Pancreas (tissue), 10 donors: ENCODE measurements around the gene SCN5A. TPM values are rescaled to one million over a fixed set of nuclear protein-coding genes. Genes with fewer than 3 reads are reported as not detected.

Experiments used
- ATAC-seq, 4 donors: fragments of 200-7000 bp; cut with Tn5 transposase; one replicate each; pipeline versions ENCODE4 v1.8.0 to v1.9.1; 2020; ENCODE audit warnings: mild to moderate bottlenecking in 4 of 4, moderate library complexity in 4 of 4
- DNase-seq, 6 donors: peaks; one replicate each; pipeline ENCODE4 v3.0.0-alpha.2; 2020
- FAIRE-seq: peaks from 2 replicates; lab custom pipeline; 2012; peaks lifted over from hg19 to GRCh38; lab: Jason Lieb, UNC
- H3K27ac ChIP-seq, 4 donors: fragments of 200-600 bp; sonication (generic); 1 replicate in 3 of 4; 2 replicates in 1 of 4; pipeline versions ENCODE4 v1.5.0 to v1.8.0; 2020
- H3K27me3 ChIP-seq, 4 donors: fragments of 200-600 bp; one replicate each; pipeline ENCODE4 v1.8.0; 2021
- H3K36me3 ChIP-seq, 3 donors: fragments of 200-600 bp; sonication (generic) in 1 of 3; one replicate each; pipeline versions ENCODE4 v1.5.0 to v1.8.0; 2020 to 2021
- H3K4me1 ChIP-seq, 3 donors: fragments of 200-600 bp; one replicate each; pipeline ENCODE4 v1.8.0; 2021
- H3K4me3 ChIP-seq, 4 donors: fragments of 200-600 bp; sonication (generic) in 2 of 4; one replicate each; pipeline versions ENCODE4 v1.5.0 to v1.8.0; 2020 to 2021
- H3K9me3 ChIP-seq, 4 donors: fragments of 200-600 bp; one replicate each; pipeline ENCODE4 v1.8.0; 2021
- WGBS, 2 donors: extraction: QIAGEN DNeasy Blood & Tissue Kit; methylation state at CpG; one replicate each; pipeline ENCODE4 v1.1.7; 2013; 5-methylcytosine and 5-hydroxymethylcytosine counted together
- intact Hi-C, 3 donors: fragments of 100-400 bp; cut with DNase I; formaldehyde crosslinking; loops; one replicate each; pipeline versions ENCODE4 v1.11.1 to v1.14.2; 2022
- polyA plus RNA-seq, 2 donors: library from polyadenylated mRNA; stranded (reverse); fragments of 200-250 nt; gene quantifications; one replicate each; pipeline ENCODE4 v1.2.3, GENCODE V29; 2013
- total RNA-seq, 6 donors: library from RNA; stranded (reverse); fragmentation: NEBNext Ultra II Directional in 4 of 6; extraction: Animal tissue kit (Norgen Biotek cat#: 25700) in 4 of 6; gene quantifications; one replicate each; pipeline versions ENCODE4 v1.2.1 to v1.2.4, GENCODE V29; 2021 to 2023
- TF ChIP-seq, protein P1 (sequence below), 4 donors: fragments of 200-600 bp; sonication (generic) in 3 of 4; IDR thresholded peaks; one replicate each; pipeline versions ENCODE4 v1.5.0 to v1.8.0; 2021; ENCODE audit warnings: antibody characterized with exemption in 4 of 4
- donor health status: healthy with polysubstance abuse.
- donor health status: DM: no; HTN: no; CAD: no; lungs with moderate emphysema.
- donor health status: DM: no; HTN: no; CAD: no.
- donor health status: control.
- donor health status: control.
- donor health status: Bipolar disorder and iron deficiency.
- donor health status: DM: yes; HTN: yes; CAD: no.
- donor health status: DM: no; HTN: no; CAD: no.
- donor health status: DM: no; HTN: no; CAD: no.
- donor health status: DM: yes; HTN: yes; CAD: no.

SCN5A gene
- total and polyA plus RNA-seq, 8 donors: 0.07 to 0.39 (median 0.26) TPM; not detected in 1

DNA sequence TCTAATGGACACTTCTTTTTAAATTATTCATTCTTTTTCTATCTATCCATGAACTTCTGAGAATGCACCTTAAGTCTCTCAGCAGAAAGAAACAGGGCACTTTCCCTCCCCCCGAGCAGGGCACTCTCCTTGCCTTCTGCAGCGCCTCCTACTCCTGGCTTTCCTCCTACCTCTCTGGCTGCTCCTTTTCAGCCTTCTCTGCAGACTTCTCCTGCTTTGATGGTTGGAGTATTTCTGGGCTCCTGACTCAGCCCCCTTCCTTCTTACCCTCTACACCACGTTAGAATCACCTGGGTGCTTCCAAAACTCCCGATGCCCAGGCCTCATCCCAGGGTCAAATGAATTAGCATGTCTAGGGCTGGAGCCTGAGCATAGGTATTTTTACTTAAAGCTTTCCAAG, 3.4 kb downstream of the SCN5A start:
- H3K27ac ChIP-seq: no peak overlapping the region
- intact Hi-C loops: no loop called here
- no peaks in the 10 kb centered on the region for H3K36me3 ChIP-seq
- DNase-seq: no peak
- FAIRE-seq: no peak
- no peaks in the 10 kb centered on the region for H3K9me3 ChIP-seq
- H3K27me3 ChIP-seq: peaks cover 0 to 18% (median 2%) of the 10 kb centered on the region in 4 donors
- TF ChIP-seq, protein P1, sequence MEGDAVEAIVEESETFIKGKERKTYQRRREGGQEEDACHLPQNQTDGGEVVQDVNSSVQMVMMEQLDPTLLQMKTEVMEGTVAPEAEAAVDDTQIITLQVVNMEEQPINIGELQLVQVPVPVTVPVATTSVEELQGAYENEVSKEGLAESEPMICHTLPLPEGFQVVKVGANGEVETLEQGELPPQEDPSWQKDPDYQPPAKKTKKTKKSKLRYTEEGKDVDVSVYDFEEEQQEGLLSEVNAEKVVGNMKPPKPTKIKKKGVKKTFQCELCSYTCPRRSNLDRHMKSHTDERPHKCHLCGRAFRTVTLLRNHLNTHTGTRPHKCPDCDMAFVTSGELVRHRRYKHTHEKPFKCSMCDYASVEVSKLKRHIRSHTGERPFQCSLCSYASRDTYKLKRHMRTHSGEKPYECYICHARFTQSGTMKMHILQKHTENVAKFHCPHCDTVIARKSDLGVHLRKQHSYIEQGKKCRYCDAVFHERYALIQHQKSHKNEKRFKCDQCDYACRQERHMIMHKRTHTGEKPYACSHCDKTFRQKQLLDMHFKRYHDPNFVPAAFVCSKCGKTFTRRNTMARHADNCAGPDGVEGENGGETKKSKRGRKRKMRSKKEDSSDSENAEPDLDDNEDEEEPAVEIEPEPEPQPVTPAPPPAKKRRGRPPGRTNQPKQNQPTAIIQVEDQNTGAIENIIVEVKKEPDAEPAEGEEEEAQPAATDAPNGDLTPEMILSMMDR (IDR thresholded peaks at IDR 0.05): no peak
- no peak for ATAC-seq
- WGBS, 2 donors: 79 to 88% methylated on average over 4 of the region's 4 CpGs
- H3K4me1 ChIP-seq: peaks cover 5 to 6% (median 6%) of the 10 kb centered on the region in 3 donors
- no peak overlapping the region for H3K4me3 ChIP-seq

DNA sequence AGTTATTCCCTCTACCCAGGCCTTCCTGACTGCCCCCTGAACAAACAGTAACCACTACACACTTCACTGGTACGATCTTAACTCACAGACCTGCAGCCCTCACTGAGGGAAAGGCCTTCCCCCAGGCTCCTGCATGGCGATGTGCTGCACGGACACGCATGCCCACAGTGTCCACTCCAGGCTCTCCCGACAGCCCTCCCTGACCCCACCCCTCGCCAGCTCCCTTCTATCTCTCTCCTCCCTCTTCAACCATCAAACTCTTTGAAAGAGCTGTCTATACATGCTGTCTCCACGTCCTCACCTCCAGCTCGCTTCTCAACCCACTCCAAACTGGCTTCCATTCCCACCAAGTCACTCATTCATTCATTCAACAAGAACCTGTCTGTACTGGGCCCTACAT, 3.9 kb downstream of the SCN5A start:
- no peak for ATAC-seq
- no peak overlapping the region for H3K27ac ChIP-seq
- peaks cover 5 to 6% (median 6%) of the 10 kb centered on the region in 3 donors for H3K4me1 ChIP-seq
- intact Hi-C loops: no loop called here
- TF ChIP-seq, protein P1 (IDR thresholded peaks at IDR 0.05): no peak
- DNase-seq: no peak
- 68 to 78% methylated on average over 8 of the region's 8 CpGs for WGBS, 2 donors
- FAIRE-seq: no peak
- peaks cover 0 to 18% (median 2%) of the 10 kb centered on the region in 4 donors for H3K27me3 ChIP-seq
- no peak overlapping the region for H3K4me3 ChIP-seq
- no peaks in the 10 kb centered on the region for H3K9me3 ChIP-seq
- no peaks in the 10 kb centered on the region for H3K36me3 ChIP-seq

DNA sequence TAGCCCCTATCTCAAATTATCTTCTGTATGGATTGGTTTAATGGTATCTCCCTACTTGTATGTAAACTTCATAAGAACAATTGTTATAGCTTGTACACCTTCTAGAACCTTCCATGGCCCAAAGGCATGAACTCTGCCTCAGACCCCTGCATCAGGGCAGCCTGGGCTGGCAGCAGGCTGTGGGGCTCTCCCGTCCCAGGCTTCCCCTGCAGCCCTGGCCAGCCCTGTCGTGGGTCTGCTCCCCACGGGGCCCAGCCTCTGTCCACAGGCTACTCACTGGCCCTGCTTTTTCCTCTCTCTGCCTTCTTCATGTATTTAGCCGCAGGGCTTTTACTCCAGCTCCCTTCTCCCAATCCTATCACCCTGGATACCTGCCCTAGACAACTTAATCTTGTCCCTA, 4.4 kb downstream of the SCN5A start:
- no peak overlapping the region for H3K27ac ChIP-seq
- ATAC-seq (no peak), FAIRE-seq (no peak), DNase-seq (no peak)
- intact Hi-C loops: no loop called here
- H3K27me3 ChIP-seq: peaks cover 0 to 18% (median 2%) of the 10 kb centered on the region in 4 donors
- no peaks in the 10 kb centered on the region for H3K36me3 ChIP-seq
- H3K4me1 ChIP-seq: peaks cover 5 to 6% (median 6%) of the 10 kb centered on the region in 3 donors
- H3K9me3 ChIP-seq: no peaks in the 10 kb centered on the region
- WGBS, 2 donors: 65 to 67% methylated on average over 4 of the region's 4 CpGs
- H3K4me3 ChIP-seq: no peak overlapping the region
- TF ChIP-seq, protein P1 (IDR thresholded peaks at IDR 0.05): no peak

DNA sequence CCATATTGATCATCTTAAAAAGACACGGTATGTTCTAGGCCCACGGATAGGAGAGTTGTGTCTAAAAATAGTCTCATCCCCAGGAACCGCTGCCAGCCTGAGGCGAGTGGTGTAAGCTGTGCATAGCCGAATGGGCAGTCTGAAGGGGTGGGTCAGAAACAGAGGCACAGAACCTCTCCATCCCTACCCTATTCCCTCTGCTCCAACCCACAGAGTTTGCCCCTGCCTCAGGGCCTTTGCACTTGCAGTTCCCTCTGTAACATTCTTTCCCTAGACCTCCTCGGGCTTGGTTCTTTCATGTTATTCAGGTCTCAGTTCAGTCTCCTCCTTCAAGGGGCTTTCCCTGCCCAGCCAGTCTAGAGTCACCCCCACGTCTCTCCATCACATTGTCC, 4.8 kb downstream of the SCN5A start:
- ATAC-seq: no peak
- H3K36me3 ChIP-seq: no peaks in the 10 kb centered on the region
- 74 to 78% methylated on average over 7 of the region's 7 CpGs for WGBS, 2 donors
- peaks cover 5 to 6% (median 6%) of the 10 kb centered on the region in 3 donors for H3K4me1 ChIP-seq
- no peak for DNase-seq
- TF ChIP-seq, protein P1 (IDR thresholded peaks at IDR 0.05): no peak
- H3K27me3 ChIP-seq: peaks cover 0 to 18% (median 2%) of the 10 kb centered on the region in 4 donors
- H3K4me3 ChIP-seq: no peak overlapping the region
- no peak overlapping the region for H3K27ac ChIP-seq
- H3K9me3 ChIP-seq: no peaks in the 10 kb centered on the region
- intact Hi-C loops: loop anchor here in 1 of 3 donors (5.0 kb wide), 1 partner anchor 122 kb away; no protein-coding TSS in a partner anchor
- no peak for FAIRE-seq

DNA sequence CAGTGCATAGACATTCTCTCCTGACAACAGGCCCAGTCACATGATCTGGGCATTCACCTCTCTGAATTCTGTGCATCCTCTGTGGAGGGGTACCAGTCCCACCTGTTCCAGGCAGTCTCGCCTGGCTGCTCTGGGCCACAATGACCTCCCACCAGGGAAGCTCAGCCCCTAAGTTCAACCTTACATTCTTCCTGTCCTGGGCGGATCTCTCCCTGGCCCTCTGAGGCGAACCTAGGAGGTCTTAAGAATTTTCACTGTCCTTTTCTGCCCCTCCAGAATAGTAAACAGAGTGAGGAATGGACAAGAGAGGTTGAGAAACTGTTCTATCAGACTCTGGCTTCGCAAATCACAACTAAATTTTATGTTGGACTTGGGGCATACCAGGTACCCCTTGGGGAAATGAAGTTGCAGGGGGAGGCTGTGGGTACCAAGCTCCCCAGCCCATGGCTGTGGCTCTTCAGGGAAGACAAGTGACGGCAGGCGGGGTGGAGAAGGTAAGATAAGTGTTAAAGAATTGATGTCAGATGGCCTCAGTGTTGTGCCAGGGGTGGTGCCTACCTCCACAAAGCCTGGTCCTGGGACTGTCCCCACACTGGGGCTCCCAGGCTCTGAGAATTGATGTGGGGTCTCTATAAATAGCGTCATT, 5.3 kb downstream of the SCN5A start:
- H3K4me3 ChIP-seq: no peak overlapping the region
- peaks cover 4 to 5% (median 5%) of the 10 kb centered on the region in 3 donors for H3K4me1 ChIP-seq
- peaks cover 0 to 17% (median 2%) of the 10 kb centered on the region in 4 donors for H3K27me3 ChIP-seq
- TF ChIP-seq, protein P1 (IDR thresholded peaks at IDR 0.05): no peak
- DNase-seq: no peak
- WGBS, 2 donors: 71 to 81% methylated on average over 7 of the region's 7 CpGs
- H3K27ac ChIP-seq: no peak overlapping the region
- ATAC-seq: no peak
- intact Hi-C loops: loop anchor here in 1 of 3 donors (5.0 kb wide), 1 partner anchor 122 kb away; no protein-coding TSS in a partner anchor
- no peak for FAIRE-seq
- no peaks in the 10 kb centered on the region for H3K9me3 ChIP-seq
- H3K36me3 ChIP-seq: no peaks in the 10 kb centered on the region
